ENCODE results near the gene PPP2R5A. TPM values are rescaled to one million over a fixed set of nuclear protein-coding genes. Genes with fewer than 3 reads are reported as not detected.

Gene PPP2R5A
- total and polyA plus RNA-seq, 10 donors: 34.9 to 82.5 (median 68.7) TPM

- DNase-seq: no peak
- intact Hi-C loops (cut with DNase I; ENCODE audit: low total_unique reads): loop anchor here (5.0 kb wide), 1 partner anchor 303 kb away; no protein-coding TSS in a partner anchor
- H3K4me1 ChIP-seq: no peaks in the 10 kb centered on the region
- 79 to 90% (median 85%) methylated on average over 7 of the region's 7 CpGs for WGBS, 5 donors
- no peak for TF ChIP-seq POLR2A (IDR thresholded peaks at IDR 0.05)
- TF ChIP-seq POLR2AphosphoS5 (IDR thresholded peaks at IDR 0.05): no peak
- TF ChIP-seq, protein P1, sequence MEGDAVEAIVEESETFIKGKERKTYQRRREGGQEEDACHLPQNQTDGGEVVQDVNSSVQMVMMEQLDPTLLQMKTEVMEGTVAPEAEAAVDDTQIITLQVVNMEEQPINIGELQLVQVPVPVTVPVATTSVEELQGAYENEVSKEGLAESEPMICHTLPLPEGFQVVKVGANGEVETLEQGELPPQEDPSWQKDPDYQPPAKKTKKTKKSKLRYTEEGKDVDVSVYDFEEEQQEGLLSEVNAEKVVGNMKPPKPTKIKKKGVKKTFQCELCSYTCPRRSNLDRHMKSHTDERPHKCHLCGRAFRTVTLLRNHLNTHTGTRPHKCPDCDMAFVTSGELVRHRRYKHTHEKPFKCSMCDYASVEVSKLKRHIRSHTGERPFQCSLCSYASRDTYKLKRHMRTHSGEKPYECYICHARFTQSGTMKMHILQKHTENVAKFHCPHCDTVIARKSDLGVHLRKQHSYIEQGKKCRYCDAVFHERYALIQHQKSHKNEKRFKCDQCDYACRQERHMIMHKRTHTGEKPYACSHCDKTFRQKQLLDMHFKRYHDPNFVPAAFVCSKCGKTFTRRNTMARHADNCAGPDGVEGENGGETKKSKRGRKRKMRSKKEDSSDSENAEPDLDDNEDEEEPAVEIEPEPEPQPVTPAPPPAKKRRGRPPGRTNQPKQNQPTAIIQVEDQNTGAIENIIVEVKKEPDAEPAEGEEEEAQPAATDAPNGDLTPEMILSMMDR (IDR thresholded peaks at IDR 0.05 in 8 of 11, conservative IDR thresholded peaks at IDR 0.05 in 3 of 11): no peak
- H3K27me3 ChIP-seq (replicated peaks in 1 of 7): no peaks in the 10 kb centered on the region
- H3K4me3 ChIP-seq: no peak overlapping the region
- H3K9me3 ChIP-seq: peaks cover 0 to 9% (median 2%) of the 10 kb centered on the region in 8 donors
- peaks cover 0 to 98% (median 56%) of the 10 kb centered on the region in 6 donors for H3K36me3 ChIP-seq
- no peak overlapping the region for H3K27ac ChIP-seq
Observed at GRCh38 chr1:212364985-212365384, 79.8 kb downstream of the PPP2R5A start.

- H3K9me3 ChIP-seq: peaks cover 0 to 9% (median 2%) of the 10 kb centered on the region in 8 donors
- intact Hi-C loops (cut with DNase I; ENCODE audit: low total_unique reads): loop anchor here (5.0 kb wide), 1 partner anchor 305 kb away; no protein-coding TSS in a partner anchor
- DNase-seq: no peak
- H3K4me1 ChIP-seq: no peaks in the 10 kb centered on the region
- H3K4me3 ChIP-seq: no peak overlapping the region
- WGBS, 5 donors: 82 to 85% (median 84%) methylated on average over 5 of the region's 5 CpGs
- H3K36me3 ChIP-seq: peaks cover 0 to 94% (median 39%) of the 10 kb centered on the region in 6 donors
- no peaks in the 10 kb centered on the region for H3K27me3 ChIP-seq (replicated peaks in 1 of 7)
- no peak for TF ChIP-seq POLR2AphosphoS5 (IDR thresholded peaks at IDR 0.05)
- TF ChIP-seq, protein P1 (IDR thresholded peaks at IDR 0.05 in 8 of 11, conservative IDR thresholded peaks at IDR 0.05 in 3 of 11): no peak
- no peak for TF ChIP-seq POLR2A (IDR thresholded peaks at IDR 0.05)
- H3K27ac ChIP-seq: no peak overlapping the region
Observed at GRCh38 chr1:212366901-212367300, 81.7 kb downstream of the PPP2R5A start.

- H3K4me3 ChIP-seq: no peak overlapping the region
- intact Hi-C loops (cut with DNase I; ENCODE audit: low total_unique reads): loop anchor here (5.0 kb wide), 1 partner anchor 305 kb away; no protein-coding TSS in a partner anchor
- peak in 1 of 3 donors; percentile 21 for TF ChIP-seq POLR2AphosphoS5 (IDR thresholded peaks at IDR 0.05)
- no peak for TF ChIP-seq POLR2A (IDR thresholded peaks at IDR 0.05)
- TF ChIP-seq, protein P1 (IDR thresholded peaks at IDR 0.05 in 8 of 11, conservative IDR thresholded peaks at IDR 0.05 in 3 of 11): no peak
- H3K9me3 ChIP-seq: peaks cover 0 to 14% (median 2%) of the 10 kb centered on the region in 8 donors
- H3K27me3 ChIP-seq (replicated peaks in 1 of 7): no peaks in the 10 kb centered on the region
- no peak for DNase-seq
- no peak overlapping the region for H3K27ac ChIP-seq
- H3K4me1 ChIP-seq: no peaks in the 10 kb centered on the region
- 71 to 94% (median 80%) methylated on average over 1 to 2 of the region's 2 CpGs for WGBS, 5 donors
- H3K36me3 ChIP-seq: peaks cover 0 to 93% (median 32%) of the 10 kb centered on the region in 6 donors
Observed at GRCh38 chr1:212367474-212368072, 82.4 kb downstream of the PPP2R5A start.

DNA sequence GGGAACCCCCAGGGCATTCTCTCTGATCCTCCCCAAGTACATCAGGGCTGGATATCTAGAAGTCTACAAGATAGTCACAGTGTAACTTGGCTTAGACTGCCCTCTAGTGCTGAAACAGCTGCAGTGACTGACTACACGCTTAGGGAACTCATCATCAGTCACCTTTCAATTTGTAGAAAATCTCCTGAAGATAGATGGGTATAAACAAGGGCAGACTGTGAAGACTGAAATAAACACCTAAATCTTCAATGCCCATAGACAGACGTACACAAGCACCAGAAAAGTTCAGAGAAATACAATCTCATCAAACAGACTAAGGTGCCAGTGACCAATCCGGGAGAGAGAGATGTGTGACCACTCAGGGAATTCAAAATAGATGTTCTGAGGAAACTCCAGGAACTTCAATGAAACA lies 82.9 kb downstream of the PPP2R5A start:
- peaks cover 0 to 90% (median 27%) of the 10 kb centered on the region in 6 donors for H3K36me3 ChIP-seq
- WGBS, 5 donors: 78 to 84% (median 82%) methylated on average over 3 of the region's 3 CpGs
- H3K4me3 ChIP-seq: no peak overlapping the region
- H3K27ac ChIP-seq: no peak overlapping the region
- H3K27me3 ChIP-seq (replicated peaks in 1 of 7): no peaks in the 10 kb centered on the region
- H3K9me3 ChIP-seq: peaks cover 0 to 19% (median 3%) of the 10 kb centered on the region in 8 donors
- intact Hi-C loops (cut with DNase I; ENCODE audit: low total_unique reads): loop anchor here (5.0 kb wide), 1 partner anchor 306 kb away; no protein-coding TSS in a partner anchor
- H3K4me1 ChIP-seq: no peaks in the 10 kb centered on the region
- no peak for DNase-seq
- TF ChIP-seq, protein P1 (IDR thresholded peaks at IDR 0.05 in 8 of 11, conservative IDR thresholded peaks at IDR 0.05 in 3 of 11): peak; percentile 39 to 83 (median 68)
- no peak for TF ChIP-seq POLR2AphosphoS5 (IDR thresholded peaks at IDR 0.05)

All from spleen (tissue), 11 donors.